Esophagus squamous epithelium (tissue), 4 donors: Measurements from ENCODE around the gene RCOR1.

Experiments
- POLR2A ChIP-seq, 4 donors: fragments of 450-650 bp; IDR thresholded peaks; one replicate each; pipeline ENCODE4 v1.6.1; 2017; ENCODE audit warnings: antibody characterized with exemption in 4 of 4, mild to moderate bottlenecking in 4 of 4, moderate library complexity in 3 of 4
- TF ChIP-seq, protein P1 (sequence below), 6 experiments: fragments of 450-650 bp in 4 of 6; fragments of 200-600 bp in 2 of 6; sonication (generic) in 2 of 6; IDR thresholded peaks; one replicate each; pipeline ENCODE4 v1.5.1; 2016 to 2019; ENCODE audit warnings: antibody characterized with exemption in 6 of 6, mild to moderate bottlenecking in 4 of 6, moderate library complexity in 4 of 6

DNA sequence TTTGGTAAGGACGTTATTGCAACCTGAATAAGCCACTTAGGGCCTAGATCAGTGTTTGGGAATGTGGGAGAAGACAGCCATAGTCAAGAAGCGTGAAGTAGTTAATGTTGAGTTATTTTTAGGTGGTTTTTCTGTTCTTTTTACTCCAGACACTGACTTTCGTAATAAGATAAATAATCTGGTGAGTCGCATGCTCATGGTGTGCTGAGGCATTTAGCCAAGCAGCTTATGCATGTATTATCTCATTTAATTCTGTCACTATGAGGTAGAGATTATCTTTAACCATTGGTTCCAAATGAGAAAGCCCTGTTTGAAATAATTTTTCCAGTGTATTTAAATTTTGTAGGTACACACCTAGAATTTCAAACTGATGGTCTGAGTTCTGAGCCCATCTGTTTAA is 67.3 kb downstream of the RCOR1 start:
- no peak for TF ChIP-seq POLR2A (IDR thresholded peaks at IDR 0.05)
- TF ChIP-seq, protein P1, sequence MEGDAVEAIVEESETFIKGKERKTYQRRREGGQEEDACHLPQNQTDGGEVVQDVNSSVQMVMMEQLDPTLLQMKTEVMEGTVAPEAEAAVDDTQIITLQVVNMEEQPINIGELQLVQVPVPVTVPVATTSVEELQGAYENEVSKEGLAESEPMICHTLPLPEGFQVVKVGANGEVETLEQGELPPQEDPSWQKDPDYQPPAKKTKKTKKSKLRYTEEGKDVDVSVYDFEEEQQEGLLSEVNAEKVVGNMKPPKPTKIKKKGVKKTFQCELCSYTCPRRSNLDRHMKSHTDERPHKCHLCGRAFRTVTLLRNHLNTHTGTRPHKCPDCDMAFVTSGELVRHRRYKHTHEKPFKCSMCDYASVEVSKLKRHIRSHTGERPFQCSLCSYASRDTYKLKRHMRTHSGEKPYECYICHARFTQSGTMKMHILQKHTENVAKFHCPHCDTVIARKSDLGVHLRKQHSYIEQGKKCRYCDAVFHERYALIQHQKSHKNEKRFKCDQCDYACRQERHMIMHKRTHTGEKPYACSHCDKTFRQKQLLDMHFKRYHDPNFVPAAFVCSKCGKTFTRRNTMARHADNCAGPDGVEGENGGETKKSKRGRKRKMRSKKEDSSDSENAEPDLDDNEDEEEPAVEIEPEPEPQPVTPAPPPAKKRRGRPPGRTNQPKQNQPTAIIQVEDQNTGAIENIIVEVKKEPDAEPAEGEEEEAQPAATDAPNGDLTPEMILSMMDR (IDR thresholded peaks at IDR 0.05), result no peak
